ENCODE measurements around the gene MAP2K4. TPM values are rescaled to one million over a fixed set of nuclear protein-coding genes. Genes with fewer than 3 reads are reported as not detected.

Gene MAP2K4
- total and polyA plus RNA-seq, 2 of the 13 experiments (the other 11 are each of a cell fraction or from before 2014, with no cell fraction given), result 21.5 to 35.6 TPM

DNA sequence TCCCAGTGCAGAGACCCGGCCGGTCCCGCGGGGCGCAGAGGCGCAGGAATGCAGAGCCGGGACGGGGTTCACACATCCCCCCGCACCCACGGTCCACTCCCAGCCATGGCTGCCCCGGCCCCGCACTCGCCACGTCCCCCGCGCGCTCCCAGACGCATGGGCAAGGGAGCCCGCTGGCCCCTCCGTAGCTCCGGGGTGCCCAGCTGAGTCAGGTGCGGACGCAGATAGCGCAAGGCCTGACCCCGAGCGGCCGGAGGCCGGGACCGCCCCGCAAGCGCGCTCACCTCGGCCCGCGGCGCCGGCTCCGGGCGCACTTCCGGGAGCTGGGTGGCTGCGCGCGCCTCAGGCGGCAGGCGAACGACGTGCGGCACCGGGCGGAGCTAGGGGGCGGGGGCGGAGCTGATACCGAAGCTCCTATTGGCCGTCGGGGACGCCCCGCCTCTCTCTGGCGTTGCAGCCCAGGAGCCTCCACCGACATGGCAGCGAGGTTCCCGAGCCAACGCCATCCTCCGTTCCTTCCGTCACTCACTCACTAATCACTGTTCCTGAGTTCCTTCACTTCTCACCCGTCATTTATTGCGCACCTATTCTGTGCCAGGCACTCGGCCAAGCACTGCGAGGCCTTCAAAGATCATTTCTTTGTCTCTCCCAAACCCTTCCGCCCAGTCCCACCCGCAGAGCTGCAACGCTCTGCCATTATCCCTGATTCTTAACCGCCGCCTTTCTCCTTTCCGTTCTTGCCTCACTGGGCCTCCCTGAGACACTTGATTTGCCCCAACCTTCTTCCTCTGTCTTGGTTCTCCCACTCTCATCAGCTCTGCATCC is 23.3 kb upstream of the MAP2K4 start, which contains the start of gene ZNF18 (continued):
- TF ChIP-seq, protein P1, sequence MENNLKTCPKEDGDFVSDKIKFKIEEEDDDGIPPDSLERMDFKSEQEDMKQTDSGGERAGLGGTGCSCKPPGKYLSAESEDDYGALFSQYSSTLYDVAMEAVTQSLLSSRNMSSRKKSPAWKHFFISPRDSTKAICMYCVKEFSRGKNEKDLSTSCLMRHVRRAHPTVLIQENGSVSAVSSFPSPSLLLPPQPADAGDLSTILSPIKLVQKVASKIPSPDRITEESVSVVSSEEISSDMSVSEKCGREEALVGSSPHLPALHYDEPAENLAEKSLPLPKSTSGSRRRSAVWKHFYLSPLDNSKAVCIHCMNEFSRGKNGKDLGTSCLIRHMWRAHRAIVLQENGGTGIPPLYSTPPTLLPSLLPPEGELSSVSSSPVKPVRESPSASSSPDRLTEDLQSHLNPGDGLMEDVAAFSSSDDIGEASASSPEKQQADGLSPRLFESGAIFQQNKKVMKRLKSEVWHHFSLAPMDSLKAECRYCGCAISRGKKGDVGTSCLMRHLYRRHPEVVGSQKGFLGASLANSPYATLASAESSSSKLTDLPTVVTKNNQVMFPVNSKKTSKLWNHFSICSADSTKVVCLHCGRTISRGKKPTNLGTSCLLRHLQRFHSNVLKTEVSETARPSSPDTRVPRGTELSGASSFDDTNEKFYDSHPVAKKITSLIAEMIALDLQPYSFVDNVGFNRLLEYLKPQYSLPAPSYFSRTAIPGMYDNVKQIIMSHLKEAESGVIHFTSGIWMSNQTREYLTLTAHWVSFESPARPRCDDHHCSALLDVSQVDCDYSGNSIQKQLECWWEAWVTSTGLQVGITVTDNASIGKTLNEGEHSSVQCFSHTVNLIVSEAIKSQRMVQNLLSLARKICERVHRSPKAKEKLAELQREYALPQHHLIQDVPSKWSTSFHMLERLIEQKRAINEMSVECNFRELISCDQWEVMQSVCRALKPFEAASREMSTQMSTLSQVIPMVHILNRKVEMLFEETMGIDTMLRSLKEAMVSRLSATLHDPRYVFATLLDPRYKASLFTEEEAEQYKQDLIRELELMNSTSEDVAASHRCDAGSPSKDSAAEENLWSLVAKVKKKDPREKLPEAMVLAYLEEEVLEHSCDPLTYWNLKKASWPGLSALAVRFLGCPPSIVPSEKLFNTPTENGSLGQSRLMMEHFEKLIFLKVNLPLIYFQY (CRISPR knock-in tag; IDR thresholded peaks at IDR 0.05; ENCODE audit: borderline replicate concordance), result no peak
- TF ChIP-seq, protein P2, sequence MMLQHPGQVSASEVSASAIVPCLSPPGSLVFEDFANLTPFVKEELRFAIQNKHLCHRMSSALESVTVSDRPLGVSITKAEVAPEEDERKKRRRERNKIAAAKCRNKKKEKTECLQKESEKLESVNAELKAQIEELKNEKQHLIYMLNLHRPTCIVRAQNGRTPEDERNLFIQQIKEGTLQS (CRISPR knock-in tag; IDR thresholded peaks at IDR 0.05), result 0 out of 2 replicates have a peak, but pooled peaks have one; percentile 7
- TF ChIP-seq ZNF431 (CRISPR knock-in tag; IDR thresholded peaks at IDR 0.05; ENCODE audit: borderline replicate concordance, low read depth) (peak; percentile 83; the same call in 1 of the 2 replicates), MXI1 (IDR thresholded peaks at IDR 0.05; ENCODE audit: borderline replicate concordance, low read depth, low read length) (peak; percentile 71; the same call in 1 of the 3 replicates), YEATS2 (CRISPR knock-in tag; IDR thresholded peaks at IDR 0.05; ENCODE audit: borderline replicate concordance) (0 out of 2 replicates have a peak, but pooled peaks have one; percentile 41), XRCC5 (optimal IDR thresholded peaks at IDR 0.05; ENCODE audit: low read length) (peak; percentile 78), HNRNPL (IDR thresholded peaks at IDR 0.05; ENCODE audit: low read depth, low read length) (0 out of 2 replicates have a peak, but pooled peaks have one; percentile 28), SRY (CRISPR knock-in tag; IDR thresholded peaks at IDR 0.05) (0 out of 2 replicates have a peak, but pooled peaks have one; percentile 21), IKZF4 (CRISPR knock-in tag; IDR thresholded peaks at IDR 0.05; ENCODE audit: borderline replicate concordance, low read depth, not compliant biosample characterization) (peak; percentile 12), ELF3 (CRISPR knock-in tag; IDR thresholded peaks at IDR 0.05) (peak; percentile 93)
- TF ChIP-seq, protein P3, sequence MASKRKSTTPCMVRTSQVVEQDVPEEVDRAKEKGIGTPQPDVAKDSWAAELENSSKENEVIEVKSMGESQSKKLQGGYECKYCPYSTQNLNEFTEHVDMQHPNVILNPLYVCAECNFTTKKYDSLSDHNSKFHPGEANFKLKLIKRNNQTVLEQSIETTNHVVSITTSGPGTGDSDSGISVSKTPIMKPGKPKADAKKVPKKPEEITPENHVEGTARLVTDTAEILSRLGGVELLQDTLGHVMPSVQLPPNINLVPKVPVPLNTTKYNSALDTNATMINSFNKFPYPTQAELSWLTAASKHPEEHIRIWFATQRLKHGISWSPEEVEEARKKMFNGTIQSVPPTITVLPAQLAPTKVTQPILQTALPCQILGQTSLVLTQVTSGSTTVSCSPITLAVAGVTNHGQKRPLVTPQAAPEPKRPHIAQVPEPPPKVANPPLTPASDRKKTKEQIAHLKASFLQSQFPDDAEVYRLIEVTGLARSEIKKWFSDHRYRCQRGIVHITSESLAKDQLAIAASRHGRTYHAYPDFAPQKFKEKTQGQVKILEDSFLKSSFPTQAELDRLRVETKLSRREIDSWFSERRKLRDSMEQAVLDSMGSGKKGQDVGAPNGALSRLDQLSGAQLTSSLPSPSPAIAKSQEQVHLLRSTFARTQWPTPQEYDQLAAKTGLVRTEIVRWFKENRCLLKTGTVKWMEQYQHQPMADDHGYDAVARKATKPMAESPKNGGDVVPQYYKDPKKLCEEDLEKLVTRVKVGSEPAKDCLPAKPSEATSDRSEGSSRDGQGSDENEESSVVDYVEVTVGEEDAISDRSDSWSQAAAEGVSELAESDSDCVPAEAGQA (IDR thresholded peaks at IDR 0.05; ENCODE audit: low read depth), result peak; percentile 43; the same call in 1 of the 2 replicates
- TF ChIP-seq, protein P3 (CRISPR knock-in tag; IDR thresholded peaks at IDR 0.05; ENCODE audit: borderline replicate concordance), result no peak
- TF ChIP-seq, protein P4, sequence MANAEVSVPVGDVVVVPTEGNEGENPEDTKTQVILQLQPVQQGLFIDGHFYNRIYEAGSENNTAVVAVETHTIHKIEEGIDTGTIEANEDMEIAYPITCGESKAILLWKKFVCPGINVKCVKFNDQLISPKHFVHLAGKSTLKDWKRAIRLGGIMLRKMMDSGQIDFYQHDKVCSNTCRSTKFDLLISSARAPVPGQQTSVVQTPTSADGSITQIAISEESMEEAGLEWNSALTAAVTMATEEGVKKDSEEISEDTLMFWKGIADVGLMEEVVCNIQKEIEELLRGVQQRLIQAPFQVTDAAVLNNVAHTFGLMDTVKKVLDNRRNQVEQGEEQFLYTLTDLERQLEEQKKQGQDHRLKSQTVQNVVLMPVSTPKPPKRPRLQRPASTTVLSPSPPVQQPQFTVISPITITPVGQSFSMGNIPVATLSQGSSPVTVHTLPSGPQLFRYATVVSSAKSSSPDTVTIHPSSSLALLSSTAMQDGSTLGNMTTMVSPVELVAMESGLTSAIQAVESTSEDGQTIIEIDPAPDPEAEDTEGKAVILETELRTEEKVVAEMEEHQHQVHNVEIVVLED (CRISPR knock-in tag; IDR thresholded peaks at IDR 0.05; ENCODE audit: borderline replicate concordance), result peak; percentile 63; the same call in 1 of the 2 replicates
- TF ChIP-seq, protein P5, sequence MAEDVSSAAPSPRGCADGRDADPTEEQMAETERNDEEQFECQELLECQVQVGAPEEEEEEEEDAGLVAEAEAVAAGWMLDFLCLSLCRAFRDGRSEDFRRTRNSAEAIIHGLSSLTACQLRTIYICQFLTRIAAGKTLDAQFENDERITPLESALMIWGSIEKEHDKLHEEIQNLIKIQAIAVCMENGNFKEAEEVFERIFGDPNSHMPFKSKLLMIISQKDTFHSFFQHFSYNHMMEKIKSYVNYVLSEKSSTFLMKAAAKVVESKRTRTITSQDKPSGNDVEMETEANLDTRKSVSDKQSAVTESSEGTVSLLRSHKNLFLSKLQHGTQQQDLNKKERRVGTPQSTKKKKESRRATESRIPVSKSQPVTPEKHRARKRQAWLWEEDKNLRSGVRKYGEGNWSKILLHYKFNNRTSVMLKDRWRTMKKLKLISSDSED (CRISPR knock-in tag; IDR thresholded peaks at IDR 0.05), result no peak
